GM19240 (cell line): Measurements from ENCODE around the gene CCSER1.

Source experiments
- DNase-seq: peaks from one replicate; pipeline ENCODE4 v3.0.0; 2011; ENCODE audit warnings: low spot score; ENCODE audit not compliant: insufficient read length

Gene CCSER1

GRCh38 chr4:90127706-90128345, 632 bp downstream of the CCSER1 start:
- DNase-seq, result no peak

- DNase-seq, result no peak
These were observed 1.8 kb downstream of the CCSER1 start for GRCh38 chr4:90128961-90129495.

- DNase-seq, result no peak
These were observed 2.9 kb downstream of the CCSER1 start for GRCh38 chr4:90130076-90130475.

DNA sequence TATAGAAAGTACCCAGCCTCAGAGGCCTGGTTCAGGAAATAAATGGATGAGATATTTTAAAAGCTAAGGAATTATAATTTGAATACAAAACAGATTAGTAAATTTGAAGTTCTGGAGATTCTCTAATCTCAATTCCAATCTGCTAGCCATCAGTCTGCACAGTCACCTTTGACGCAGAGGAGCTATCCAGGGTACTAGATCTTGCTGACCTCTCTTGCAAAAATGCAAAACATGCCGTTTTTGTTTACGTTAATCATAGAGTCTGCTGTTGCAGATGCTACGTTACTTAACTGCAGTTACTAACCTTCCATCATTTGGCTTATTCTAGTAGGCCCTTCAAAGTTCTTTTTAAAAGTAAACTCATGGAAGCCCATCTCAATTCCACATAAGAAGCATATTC, 10.4 kb downstream of the CCSER1 start:
- DNase-seq, result no peak

DNA sequence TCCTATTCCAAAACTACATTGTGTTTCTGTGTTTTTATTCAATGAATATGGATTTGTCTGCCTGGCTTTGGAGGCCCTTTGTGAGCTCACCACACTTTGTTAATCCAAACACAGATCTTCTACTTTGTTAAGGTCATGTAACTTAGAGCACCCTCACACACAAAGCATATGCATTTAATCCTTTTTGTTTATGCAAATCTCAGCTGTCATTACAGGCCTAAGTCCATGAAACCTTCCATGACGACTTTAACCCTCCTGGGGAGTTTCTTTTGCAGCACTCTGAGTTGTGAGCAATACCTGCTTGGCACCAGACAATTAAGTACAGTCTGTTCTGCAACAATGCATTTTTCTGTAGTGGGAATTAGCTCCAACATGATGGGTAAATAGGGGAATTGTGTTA, 14.9 kb downstream of the CCSER1 start:
- no peak for DNase-seq

DNA sequence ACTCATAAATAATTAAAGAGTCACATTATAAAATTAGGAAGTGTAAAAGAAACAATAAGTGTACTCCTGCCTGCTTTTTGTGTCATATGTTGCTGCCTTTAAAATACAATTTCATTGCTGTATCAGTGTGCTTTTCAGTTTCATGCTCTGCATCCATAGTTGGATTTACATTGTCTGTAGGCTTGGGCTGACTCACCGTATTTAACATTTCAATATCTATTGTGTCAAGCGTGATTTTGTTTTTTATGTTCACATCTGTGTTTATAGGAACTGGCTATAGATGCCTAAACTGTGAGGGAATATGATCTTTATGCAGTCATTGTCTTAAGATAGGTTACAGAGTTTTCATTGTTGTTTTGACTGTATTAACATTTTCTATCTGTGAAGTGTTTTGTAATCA, 18.1 kb downstream of the CCSER1 start:
- no peak for DNase-seq

GRCh38 chr4:90146306-90146705, 19.1 kb downstream of the CCSER1 start:
- no peak for DNase-seq

DNA sequence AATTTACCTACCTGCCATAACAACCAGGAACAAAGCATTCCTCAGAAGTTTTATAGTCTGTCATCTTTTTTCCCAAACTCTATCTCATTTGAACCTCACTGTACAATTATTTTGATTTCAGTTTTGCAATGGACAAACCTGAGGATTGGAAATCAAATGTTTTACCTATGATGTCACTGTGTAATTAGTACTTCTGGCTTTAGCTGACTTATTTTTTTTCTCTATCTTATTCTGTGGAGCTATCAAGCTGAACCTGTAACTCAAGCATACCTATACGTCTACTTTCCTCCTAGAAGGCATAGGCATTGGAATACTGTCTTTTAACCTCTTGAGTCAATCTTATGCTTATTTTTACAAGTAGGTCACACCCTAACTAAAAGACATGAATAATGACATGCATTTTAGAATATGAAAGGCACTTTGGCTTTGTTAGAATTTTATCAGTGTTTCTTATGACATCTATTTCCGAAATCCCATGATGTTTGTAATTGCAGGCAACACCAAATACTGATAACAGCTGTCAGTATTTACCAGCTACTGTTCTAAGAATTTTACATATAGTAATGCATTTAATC, 21.5 kb downstream of the CCSER1 start:
- no peak for DNase-seq

DNA sequence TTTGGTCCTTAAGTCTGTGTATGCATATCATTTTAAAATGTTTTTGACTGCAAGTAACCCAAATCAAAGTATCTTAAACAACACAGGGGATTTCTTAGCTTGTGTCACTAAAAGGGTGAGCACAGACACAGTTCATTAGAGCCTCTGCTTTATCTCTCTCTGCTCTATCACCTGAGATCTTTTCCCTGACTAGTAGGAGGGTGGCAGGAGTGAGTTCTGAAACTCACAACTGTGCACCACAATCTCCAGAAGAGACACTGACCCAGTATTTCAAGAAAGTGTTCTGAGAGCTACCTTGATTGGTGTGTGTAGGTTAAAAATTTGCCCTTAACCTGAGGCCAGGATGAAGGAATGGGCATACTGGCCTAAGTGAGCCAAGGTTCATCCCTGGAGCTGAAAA, 24.8 kb downstream of the CCSER1 start:
- no peak for DNase-seq

GRCh38 chr4:90159193-90159592, 32.0 kb downstream of the CCSER1 start:
- DNase-seq, result no peak

- no peak for DNase-seq
These were observed 32.9 kb downstream of the CCSER1 start for GRCh38 chr4:90160044-90160443.

- no peak for DNase-seq
These were observed 35.4 kb downstream of the CCSER1 start for GRCh38 chr4:90162566-90162965.

GRCh38 chr4:90163872-90164271, 36.7 kb downstream of the CCSER1 start:
- DNase-seq, result no peak

GRCh38 chr4:90165883-90166282, 38.7 kb downstream of the CCSER1 start:
- no peak for DNase-seq

DNA sequence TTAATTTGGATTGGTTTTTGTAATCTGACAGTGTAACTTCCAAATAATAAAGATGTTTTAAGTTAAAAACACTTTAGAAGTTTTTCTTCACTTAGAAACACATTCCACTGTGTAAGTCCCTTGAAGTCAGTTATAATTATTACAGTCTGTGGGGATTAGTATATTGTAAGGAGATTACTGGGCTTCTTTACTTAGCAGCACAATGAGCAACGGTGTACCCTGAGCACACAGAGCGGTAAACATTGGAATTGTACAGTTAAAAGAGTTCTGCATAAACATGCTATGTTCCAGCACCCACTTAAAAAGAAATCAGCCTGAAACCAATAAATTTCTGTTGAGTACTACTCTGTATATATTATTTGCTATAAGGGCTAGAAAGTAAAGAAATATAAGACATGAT, 44.3 kb downstream of the CCSER1 start:
- DNase-seq, result no peak

DNA sequence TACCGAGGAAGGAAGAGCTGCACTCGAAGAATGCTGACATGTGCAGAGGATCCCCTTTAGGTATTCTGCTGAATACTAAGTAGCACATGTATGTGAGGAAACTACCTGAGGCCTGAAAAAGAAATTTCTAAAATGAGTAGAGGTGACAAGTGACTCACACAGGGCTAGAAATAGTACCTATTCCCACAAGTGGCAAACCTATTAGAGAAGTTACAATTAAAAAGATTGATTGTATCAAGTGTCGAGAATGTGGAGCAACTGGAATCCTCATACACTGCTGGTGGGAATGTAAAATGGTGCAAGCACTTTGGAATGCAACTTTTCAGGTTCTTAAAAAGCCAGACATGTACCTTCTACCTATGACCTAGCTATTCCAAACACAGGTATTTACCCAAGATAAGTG, 47.4 kb downstream of the CCSER1 start:
- DNase-seq, result no peak

DNA sequence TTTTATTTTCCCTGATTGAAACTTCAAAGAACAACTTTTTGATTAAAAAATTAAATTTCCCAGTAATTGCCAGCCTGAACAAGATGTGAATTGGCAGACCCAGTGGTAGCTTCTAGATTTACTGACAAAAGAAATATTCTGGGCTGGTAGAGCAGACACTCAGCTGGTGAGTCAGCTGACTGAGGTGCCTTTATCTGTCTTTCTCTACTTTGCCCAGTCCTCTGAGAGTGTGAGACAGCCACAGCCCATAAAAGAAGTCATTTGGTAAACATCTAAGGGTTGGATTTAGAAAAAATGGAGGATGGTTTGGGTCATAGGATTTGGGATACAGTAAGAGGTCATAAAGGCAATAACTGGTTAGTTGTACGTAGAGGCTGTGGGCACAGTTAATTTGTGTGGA, 54.5 kb downstream of the CCSER1 start:
- no peak for DNase-seq

- DNase-seq, result no peak
These were observed 56.1 kb downstream of the CCSER1 start for GRCh38 chr4:90183254-90183653.

GRCh38 chr4:90184560-90184959, 57.4 kb downstream of the CCSER1 start:
- DNase-seq, result no peak

DNA sequence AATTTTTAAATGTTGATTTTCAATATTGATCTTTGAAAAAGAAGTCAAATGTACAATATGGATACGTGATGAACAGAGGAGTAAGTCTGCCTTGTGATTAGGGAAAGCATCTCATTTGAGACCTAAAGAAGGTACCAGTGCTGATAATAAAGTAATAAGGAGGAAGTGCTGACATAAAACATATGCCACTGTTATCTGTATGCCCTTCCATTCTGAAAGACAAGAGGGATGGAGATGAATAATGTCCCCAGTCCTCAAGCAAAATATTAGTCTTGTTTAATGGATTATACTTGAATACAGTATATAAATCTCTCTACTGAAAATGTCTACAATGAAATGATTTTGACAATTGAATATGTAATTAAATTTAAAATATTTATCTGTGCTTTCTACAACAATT, 58.2 kb downstream of the CCSER1 start:
- no peak for DNase-seq

DNA sequence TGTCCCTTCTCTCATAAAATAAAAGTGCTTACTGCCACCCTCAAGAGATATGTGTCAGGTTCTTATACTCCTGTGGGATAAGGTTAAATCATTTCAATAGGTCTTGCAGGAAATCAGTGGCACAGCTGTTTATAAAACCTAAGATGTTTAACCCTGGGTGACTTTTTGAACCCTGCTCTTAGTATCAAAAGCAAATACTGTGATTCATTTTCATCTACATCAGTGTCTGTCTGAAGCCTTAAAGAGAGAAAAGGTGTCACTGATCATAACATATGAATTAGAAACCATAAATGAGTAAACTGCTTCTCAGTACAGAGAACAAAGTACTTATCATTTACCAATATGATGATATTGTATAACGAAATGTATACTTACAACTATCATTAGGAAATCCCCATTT, 59.0 kb downstream of the CCSER1 start:
- no peak for DNase-seq

GRCh38 chr4:90187148-90187884, 60.1 kb downstream of the CCSER1 start:
- no peak for DNase-seq

DNA sequence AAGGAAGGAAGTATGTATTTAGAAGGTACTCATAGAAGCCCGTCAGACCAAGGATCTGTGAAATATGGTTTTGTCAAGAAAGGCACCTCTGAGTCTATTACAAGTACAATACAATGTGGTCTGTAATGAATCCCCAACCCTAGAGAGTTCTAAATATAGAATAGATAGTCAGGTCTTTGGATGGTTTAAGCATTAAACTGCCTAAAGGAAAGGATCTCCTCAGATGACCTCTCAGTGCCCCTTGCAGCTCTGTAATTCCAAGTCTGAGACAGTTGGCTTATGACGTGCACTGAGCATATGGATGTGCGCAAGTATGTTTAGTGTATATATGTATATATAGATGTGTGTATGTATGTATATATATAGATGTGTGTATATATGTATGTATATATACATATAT, 62.0 kb downstream of the CCSER1 start:
- DNase-seq, result no peak
